ENCODE results near the gene NAV2.

NAV2 gene

GRCh38 chr11:20154381-20154780, 441.7 kb downstream of the NAV2 start:
- no peak for DNase-seq

DNA sequence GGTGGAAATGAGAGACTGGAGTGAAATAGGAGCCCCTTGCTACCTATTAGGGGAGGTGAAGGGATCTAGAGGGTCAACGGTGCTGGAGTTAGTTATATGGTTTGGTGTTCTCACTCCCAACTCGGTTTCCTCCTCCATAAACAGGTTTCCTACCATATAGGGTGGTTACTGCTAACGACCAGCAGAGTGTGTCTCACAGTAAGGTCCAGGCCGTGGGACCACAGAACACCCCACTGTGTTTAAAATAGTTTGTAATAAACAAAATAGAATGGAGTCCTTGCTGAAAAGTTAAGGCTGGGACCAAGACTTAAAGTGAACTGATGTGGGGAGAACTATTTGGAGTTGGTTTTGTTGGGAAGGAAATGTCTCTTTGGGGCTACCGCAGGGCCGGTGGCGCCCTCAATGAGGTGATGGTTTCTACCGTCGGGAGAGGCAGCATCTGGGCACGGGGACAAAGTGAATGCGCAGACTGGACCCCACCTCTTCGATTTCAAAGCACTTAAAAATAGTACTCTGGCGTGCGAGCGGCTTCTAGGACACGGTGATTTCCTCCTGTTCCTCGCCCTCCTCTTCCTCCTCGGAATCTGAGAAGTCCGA, 443.1 kb downstream of the NAV2 start:
- DNase-seq: no peak

DNA sequence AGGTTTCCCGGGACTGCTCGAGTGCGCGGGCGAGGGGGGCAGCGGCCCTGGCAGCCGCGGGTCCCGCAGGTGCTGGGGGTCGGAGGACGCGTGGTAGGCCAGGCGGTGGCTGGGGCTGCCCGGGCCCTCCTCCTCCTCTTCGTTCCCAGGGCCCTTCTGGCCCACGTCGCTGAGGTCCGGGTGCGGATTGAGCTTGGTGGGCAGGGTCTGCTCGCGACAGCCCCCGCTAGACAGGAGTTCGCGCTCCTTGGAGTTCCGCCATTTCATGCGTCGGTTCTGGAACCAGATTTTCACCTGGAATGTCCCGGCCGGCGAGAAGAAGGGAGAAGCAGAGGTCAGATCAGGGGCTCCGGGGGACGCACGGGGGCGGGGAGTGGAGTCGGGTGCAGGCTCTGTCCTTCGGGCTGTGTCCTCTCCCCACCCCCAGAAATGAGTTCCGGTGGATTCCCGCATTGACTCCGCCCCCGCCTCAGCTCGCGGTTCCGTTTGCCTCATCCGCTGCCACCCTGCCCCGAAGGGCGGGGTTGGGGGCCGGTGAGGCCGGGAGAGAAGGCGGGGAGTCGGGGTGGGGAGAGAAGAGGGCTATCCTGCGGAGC, 443.7 kb downstream of the NAV2 start:
- DNase-seq: no peak

GRCh38 chr11:20156876-20157613, 444.4 kb downstream of the NAV2 start:
- no peak for DNase-seq

GRCh38 chr11:20157728-20158127, 445.1 kb downstream of the NAV2 start:
- no peak for DNase-seq

- DNase-seq: no peak
These were observed 446.1 kb downstream of the NAV2 start for GRCh38 chr11:20158597-20159257.

DNA sequence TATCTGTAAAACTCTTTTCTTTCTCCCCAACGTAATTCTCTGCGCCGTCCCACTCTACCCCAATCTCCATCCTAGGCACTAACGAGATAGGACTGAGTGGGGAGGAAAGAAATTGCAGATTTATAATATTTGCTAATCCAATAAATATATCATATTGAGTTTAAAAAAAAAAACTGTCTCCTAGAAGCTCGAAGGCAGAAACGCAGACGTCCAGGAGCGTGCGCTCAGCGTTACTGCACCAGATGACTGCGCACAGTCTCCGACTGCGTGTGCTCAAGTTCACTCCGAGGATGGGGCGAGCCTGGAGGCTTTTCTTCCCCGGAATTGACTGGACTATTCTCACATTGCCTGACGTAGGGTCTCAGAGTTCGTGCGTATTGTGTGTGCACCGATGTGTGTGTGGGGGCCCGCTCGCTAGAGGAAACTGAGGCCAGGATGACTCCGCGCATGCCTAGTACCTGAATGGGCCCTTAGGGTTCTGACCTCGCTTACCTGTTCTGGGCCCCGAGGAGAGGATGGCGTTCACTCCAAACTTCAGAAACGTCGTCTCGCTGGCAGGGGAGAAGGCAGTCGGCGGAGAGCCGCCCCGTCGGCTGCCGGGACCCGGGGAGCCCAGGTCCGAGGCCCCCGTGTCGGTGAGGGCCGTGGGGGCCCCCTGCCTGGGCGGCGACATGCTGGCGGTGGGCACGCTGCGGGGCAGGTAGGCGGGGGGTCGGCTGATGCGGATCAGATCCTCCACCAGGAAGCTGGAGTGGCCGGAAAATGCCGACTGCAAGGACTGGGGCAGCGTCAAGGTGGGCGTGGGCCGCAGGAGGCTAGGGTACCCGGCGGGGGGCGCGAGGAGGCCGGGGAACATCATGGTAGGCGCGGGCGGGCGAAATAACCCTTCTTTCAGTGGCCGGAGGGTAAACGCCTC, 447.1 kb downstream of the NAV2 start:
- DNase-seq: no peak

- DNase-seq: no peak
These were observed 448.0 kb downstream of the NAV2 start, which contains the start of gene DBX1 for GRCh38 chr11:20160425-20161229. DBX1 (minus strand) TSS chr11:20160475; CDS start chr11:20160324, 151 bp downstream.

GRCh38 chr11:20161230-20161918, 448.7 kb downstream of the NAV2 start:
- no peak for DNase-seq

- DNase-seq: no peak
These were observed 449.5 kb downstream of the NAV2 start for GRCh38 chr11:20161923-20162744.

GRCh38 chr11:20162824-20163782, 450.5 kb downstream of the NAV2 start:
- DNase-seq: no peak

DNA sequence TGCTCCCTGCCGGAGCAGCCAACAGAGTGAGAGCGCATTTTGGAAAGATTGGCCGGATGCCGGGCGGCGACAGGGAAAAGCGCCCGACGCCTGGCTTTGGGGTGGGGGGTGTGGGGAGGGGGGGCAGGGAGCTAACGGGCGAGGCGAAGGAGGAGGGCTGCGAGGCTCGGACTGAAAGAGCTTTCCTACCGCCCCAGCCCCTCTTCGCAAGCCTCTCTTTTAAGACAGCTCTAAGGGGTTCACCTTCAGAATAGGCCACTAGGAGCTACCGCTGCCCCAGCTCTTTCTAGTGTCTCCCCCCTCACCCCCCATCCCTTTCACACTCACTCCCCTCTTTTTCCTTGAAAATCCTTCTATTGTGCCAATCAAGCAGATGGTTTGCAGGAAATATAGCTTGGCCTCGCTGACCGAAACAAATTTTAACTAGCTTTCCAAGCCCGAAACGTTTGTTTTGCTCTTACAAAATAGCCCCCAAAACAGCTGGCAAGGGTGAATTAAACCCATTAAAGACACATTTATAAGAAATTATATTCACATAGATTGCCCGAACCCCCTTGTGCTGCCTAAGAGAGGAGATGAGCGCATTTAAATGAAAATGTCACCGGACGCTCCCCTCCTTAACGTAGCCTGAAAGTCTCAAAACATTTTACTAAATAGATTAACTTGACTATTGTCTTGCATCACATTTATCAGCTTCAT, 451.3 kb downstream of the NAV2 start:
- DNase-seq: no peak

All from SIG-M5 (cell line).